HL-60 (cell line): ENCODE data around the gene USP47.

Experiments
- DNase-seq, 2 experiments: peaks; one replicate each; pipeline ENCODE4 v3.0.0-alpha.2; 2010 to 2020; ENCODE audit warnings: low read depth in 1 of 2, low spot score in 1 of 2
- H3K27ac ChIP-seq: fragments of 250-450 bp; sonication (Bioruptor Pico); replicated peaks from 2 replicates; pipeline ENCODE4 v1.5.1; 2020; ENCODE audit warnings: mild to moderate bottlenecking, moderate library complexity
- H3K27me3 ChIP-seq: fragments of 250-450 bp; sonication (Bioruptor Pico); 2 replicates; pipeline ENCODE4 v1.5.1; 2021; ENCODE audit warnings: mild to moderate bottlenecking, moderate library complexity; ENCODE audit not compliant: insufficient read depth, poor library complexity, severe bottlenecking
- H3K4me3 ChIP-seq: replicated peaks from 2 replicates; pipeline ENCODE4 v1.5.1; 2011; ENCODE audit warnings: mild to moderate bottlenecking, control low read depth, low read length; ENCODE audit not compliant: insufficient read depth
- CTCF ChIP-seq: IDR thresholded peaks from one replicate; pipeline ENCODE4 v1.5.1; 2011; ENCODE audit warnings: low read length, control low read depth, inconsistent platforms; ENCODE audit not compliant: insufficient read depth
- GABPA ChIP-seq: IDR thresholded peaks from 2 replicates; pipeline ENCODE4 v1.6.1; 2012; ENCODE audit warnings: low read depth
- POLR2AphosphoS5 ChIP-seq: IDR thresholded peaks from 2 replicates; pipeline ENCODE4 v1.6.1; 2012; ENCODE audit warnings: low read depth
- REST ChIP-seq: IDR thresholded peaks from 2 replicates; pipeline ENCODE4 v1.6.1; 2012; ENCODE audit warnings: low read depth; ENCODE audit not compliant: insufficient replicate concordance
- SPI1 ChIP-seq: IDR thresholded peaks from 2 replicates; pipeline ENCODE4 v1.6.1; 2012; ENCODE audit warnings: low read depth, mild to moderate bottlenecking, borderline replicate concordance

USP47 gene

GRCh38 chr11:11946180-11946579 lies 104.4 kb downstream of the USP47 start:
- Histone ChIP-seq H3K27me3 (no peaks in the 10 kb centered on the region), H3K27ac (no peak overlapping the region), H3K4me3 (no peak overlapping the region)
- TF ChIP-seq CTCF (no peak), SPI1 (no peak), REST (no peak), POLR2AphosphoS5 (no peak), GABPA (no peak)
- no peak for DNase-seq

GRCh38 chr11:11946878-11947277 lies 105.1 kb downstream of the USP47 start:
- no peak for TF ChIP-seq GABPA
- no peak for TF ChIP-seq CTCF
- Histone ChIP-seq H3K27ac (no peak overlapping the region), H3K4me3 (no peak overlapping the region), H3K27me3 (no peaks in the 10 kb centered on the region)
- DNase-seq: no peak

- no peak overlapping the region for H3K4me3 ChIP-seq
- H3K27ac ChIP-seq: no peak overlapping the region
- DNase-seq: no peak
- H3K27me3 ChIP-seq: no peaks in the 10 kb centered on the region
- TF ChIP-seq GABPA (no peak), SPI1 (no peak), POLR2AphosphoS5 (no peak), CTCF (no peak), REST (no peak)
These were observed 106.1 kb downstream of the USP47 start for GRCh38 chr11:11947825-11948224.

GRCh38 chr11:11948242-11948947 lies 106.6 kb downstream of the USP47 start:
- Histone ChIP-seq H3K27me3 (no peaks in the 10 kb centered on the region), H3K4me3 (no peak overlapping the region), H3K27ac (no peak overlapping the region)
- no peak for DNase-seq
- TF ChIP-seq GABPA (no peak), POLR2AphosphoS5 (no peak), CTCF (no peak), REST (no peak), SPI1 (no peak)
